ENCODE results near the gene KBTBD13. TPM values are rescaled to one million over a fixed set of nuclear protein-coding genes. Genes with fewer than 3 reads are reported as not detected.
"Not testable (repeated sequence)": the region's sequence is repeated elsewhere in the genome, so short reads cannot be mapped to it uniquely, and the experiment has no call there.

The KBTBD13 gene
- total RNA-seq, 1 donor from 2014 or later = 3.3 TPM

- intact Hi-C loops (cut with DNase I) = no loop called here
- no peak for DNase-seq (ENCODE audit: low spot score)
Measured at GRCh38 chr15:65084500-65085206, 8.1 kb downstream of the KBTBD13 start.

DNA sequence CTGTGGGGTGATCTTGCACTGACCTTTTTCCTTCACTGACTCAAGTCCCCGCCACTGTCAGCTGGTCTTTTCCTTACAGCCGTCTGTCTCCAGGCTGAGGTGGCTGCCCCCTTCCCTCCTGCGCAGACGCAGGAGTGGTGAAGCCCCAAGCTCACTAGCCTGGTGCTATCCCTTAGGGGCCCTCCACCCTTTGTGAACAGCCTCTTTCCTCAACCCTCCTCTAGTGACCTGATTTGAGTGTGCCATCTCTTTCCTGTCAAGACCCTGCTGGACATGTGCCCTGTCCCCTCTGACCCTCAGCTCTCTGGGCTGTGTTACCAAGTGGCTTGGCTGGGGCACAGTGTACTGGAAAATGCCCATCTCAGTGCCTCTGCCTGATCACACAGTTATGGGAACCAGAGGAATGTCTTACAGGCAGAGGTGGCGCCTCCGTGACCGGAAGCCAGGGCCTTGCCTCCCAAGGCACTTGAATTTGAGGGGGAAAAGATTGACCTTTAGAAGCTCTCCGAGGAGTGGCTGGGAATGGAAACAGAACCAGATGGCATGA lies 8.7 kb downstream of the KBTBD13 start:
- intact Hi-C loops (cut with DNase I) = no loop called here

DNA sequence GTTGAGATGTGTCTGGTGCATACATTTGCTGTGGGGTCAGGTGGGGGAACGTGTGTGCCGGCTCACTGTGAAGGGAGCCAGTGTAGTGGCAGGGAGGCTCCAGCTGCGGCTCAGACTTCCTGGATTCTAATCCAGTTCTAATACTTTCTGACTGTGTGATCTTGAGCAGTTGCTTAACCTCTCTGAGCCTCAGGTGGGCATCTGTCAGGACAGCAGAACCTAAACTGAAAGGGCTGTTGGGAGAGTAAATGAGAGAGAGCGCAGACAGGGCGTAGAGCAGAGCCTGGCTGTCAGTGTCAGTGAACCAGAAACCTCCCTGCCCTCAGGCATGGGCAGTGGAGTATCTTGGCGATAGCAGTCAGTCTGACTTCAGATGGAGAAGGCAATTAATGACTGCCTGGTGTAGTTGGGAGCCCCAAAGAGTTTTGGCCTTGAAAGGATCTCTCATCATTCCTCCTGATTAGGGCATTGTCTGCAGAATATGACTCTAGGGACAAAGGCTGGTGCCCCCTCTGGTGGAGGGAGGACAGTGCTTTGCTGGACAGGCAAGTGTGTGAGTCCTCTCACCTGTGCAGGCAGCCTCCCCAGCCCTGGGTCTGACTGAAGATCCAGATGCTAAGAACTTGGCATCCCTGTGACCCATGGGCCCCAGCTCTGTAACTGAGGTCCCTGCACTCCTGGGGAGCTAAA lies 9.6 kb downstream of the KBTBD13 start:
- no peak for DNase-seq (ENCODE audit: low spot score)
- intact Hi-C loops (cut with DNase I) = no loop called here

More for the DNA sequence above, 8.7 kb downstream of the KBTBD13 start:
- no peak for DNase-seq (ENCODE audit: low spot score)

- DNase-seq (ENCODE audit: low spot score) = no peak
- intact Hi-C loops (cut with DNase I) = no loop called here
Measured at GRCh38 chr15:65086680-65087111, 10.2 kb downstream of the KBTBD13 start.

- intact Hi-C loops (cut with DNase I) = no loop called here
- no peak for DNase-seq (ENCODE audit: low spot score)
Measured at GRCh38 chr15:65087411-65087810, 10.9 kb downstream of the KBTBD13 start.

- peak; percentile 84 for DNase-seq (ENCODE audit: low spot score)
- intact Hi-C loops (cut with DNase I) = no loop called here
Measured at GRCh38 chr15:65087873-65088642, 11.5 kb downstream of the KBTBD13 start.

DNA sequence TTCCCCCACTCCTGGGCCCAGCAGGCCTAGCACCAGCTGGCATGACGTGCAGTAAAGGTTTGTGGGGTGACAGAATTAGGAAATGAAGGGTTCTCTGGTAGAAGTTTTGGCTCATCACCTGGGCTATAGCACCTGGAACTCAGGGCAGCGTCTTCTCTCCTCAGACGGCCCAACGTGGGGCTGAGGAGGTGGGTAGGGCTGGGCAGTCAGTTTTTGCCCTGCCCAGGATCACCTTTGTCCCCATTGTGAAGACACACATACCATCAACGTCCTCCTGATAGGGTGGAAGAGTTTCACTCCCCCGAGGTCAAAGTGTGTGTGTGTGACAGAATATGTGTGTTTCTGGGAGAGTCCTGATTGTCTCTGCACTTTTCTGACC lies 12.1 kb downstream of the KBTBD13 start:
- intact Hi-C loops (cut with DNase I) = no loop called here

GRCh38 chr15:65089206-65089824 lies 12.8 kb downstream of the KBTBD13 start:
- intact Hi-C loops (cut with DNase I) = no loop called here
- DNase-seq (ENCODE audit: low spot score) = no peak

More for the DNA sequence above, 12.1 kb downstream of the KBTBD13 start:
- DNase-seq (ENCODE audit: low spot score) = no peak

DNA sequence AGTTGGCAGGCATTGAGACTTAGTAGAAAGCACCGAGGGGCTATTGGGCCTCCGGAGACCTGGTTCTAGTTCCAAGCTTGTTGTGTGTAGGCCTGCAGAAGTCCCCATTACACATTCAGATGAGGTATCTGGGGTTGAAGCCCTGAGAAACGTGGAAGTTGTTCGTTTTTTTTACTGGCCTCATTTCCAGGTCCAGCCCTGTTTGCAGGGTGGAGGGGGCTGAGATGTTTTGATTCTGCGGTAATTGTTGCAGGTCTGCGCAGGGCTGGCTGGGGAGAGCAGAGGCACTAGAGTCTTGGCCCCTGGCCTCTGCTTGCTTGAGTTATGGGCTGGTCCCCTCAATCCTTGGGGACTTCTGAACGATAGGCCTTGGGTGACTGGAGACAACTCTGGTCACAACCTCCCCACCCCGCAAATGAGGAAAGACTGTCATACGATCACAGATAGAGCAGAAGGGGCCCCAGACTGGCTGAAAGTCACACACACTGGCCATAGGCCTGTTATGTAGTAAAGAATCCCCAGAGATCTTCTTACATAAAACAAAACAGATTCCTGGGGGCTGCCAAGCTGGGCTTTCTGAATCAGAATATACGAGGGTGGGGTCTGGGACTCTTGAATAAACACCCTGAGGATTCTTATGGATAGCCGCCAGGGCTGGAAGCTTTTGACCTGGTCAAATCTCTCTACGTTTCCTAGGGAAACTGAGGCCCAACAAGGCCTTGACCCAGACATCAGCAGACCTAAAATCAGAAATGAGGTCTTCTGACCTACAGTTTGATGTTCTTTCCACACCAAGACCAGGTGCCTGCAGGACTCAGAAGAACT lies 15.6 kb downstream of the KBTBD13 start:
- intact Hi-C loops (cut with DNase I) = no loop called here
- no peak for DNase-seq (ENCODE audit: low spot score)

GRCh38 chr15:65092911-65093792 lies 16.6 kb downstream of the KBTBD13 start:
- intact Hi-C loops (cut with DNase I) = no loop called here

DNA sequence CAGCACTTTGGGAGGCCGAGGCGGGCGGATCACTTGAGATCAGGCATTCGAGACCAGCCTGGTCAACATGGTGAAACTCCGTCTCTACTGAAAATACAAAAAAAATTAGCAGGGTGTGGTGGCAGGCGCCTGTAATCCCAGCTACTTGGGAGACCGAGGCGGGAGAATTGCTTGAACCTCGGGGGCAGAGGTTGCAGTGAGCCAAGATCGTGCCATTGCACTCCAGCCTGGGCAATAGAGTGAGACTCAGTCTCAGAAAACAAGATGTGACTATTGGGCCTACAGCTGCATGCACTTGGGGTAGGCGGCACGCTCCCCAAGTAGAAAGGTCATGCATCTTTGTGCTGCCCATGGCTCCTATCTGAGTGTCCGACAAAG lies 17.2 kb downstream of the KBTBD13 start:
- intact Hi-C loops (cut with DNase I) = not testable (repeated sequence)
- DNase-seq (ENCODE audit: low spot score) = peak; percentile 50

More at GRCh38 chr15:65092911-65093792, 16.6 kb downstream of the KBTBD13 start:
- peak; percentile 44 for DNase-seq (ENCODE audit: low spot score)

- intact Hi-C loops (cut with DNase I) = no loop called here
- DNase-seq (ENCODE audit: low spot score) = peak; percentile 66
Measured at GRCh38 chr15:65094294-65094995, 17.9 kb downstream of the KBTBD13 start.

GRCh38 chr15:65095011-65095746 lies 18.6 kb downstream of the KBTBD13 start:
- intact Hi-C loops (cut with DNase I) = no loop called here
- DNase-seq (ENCODE audit: low spot score) = peak; percentile 53

DNA sequence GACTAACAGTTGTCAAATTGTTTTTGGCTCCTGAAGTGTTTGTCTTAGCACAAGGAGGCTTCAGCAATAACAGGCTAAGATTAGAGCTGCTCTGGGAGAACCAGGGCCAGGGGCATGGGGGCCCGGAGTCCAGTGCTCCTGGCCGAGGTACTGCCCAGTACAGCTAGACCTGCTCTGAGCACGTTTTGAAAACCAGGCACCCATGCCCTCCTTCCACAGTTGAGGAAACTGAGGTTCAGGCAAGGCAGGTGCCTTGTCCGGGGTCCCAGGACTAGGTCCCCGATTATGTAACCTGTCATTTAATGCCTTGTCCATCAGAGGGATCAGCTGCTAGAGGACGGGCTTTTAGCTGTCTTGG lies 19.2 kb downstream of the KBTBD13 start:
- DNase-seq (ENCODE audit: low spot score) = peak; percentile 67
- intact Hi-C loops (cut with DNase I) = no loop called here

DNA sequence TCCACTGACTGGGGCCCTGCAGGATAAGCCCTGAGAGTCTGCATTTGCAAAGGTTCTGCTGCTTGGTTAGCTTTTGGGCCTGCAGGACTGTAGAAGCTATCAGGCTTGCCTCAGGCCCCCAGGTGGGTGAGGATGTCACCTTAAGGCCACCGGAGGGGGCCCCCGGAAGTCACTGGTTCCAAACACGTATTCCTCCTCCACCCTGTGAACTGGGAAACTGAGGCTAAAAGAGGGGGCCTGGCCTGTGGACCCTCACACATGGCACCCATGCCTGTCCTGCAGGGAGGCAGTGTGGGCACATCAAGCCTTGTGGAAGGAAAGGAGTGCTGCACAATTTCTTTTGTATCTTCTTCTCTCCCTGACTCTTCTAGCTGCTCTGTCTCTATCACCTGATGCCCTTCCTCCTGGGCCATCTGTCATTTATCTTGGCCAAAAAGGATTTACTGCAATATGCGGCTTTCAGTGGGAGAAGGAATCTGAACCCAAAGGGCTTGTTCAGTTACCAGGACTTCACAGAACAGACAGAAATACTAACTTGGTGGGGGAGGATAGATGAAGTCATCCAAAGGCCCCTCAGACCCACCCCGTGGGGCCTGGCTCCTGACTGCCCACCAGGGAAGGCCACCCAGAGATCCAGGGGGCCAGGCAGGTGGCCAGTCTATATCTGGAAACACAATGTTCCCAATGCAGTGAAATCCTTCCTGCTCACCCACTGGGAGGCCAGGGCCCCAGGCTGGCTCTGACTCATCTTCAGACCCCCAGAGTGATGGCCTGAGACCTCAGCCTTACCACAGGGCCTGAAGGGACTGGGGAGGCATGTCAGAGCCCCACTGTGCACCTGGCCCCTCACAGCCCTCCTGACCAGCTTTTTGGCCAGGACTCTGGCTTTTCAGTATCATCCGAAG lies 20.2 kb downstream of the KBTBD13 start:
- peak; percentile 36 for DNase-seq (ENCODE audit: low spot score)
- intact Hi-C loops (cut with DNase I) = no loop called here

All from cardiac septum (tissue), 1 donor.